DND-41 (cell line): ENCODE measurements around the gene DUSP6.

Experiments
- ATAC-seq: fragments of 200-7000 bp; cut with Tn5 transposase; 3 replicates; pipeline ENCODE4 v1.9.1; 2021; ENCODE audit warnings: low read depth; ENCODE audit not compliant: insufficient read depth
- DNase-seq: peaks from one replicate; pipeline ENCODE4 v3.0.0-alpha.2; 2020
- H2AFZ ChIP-seq: 2 replicates; pipeline ENCODE4 v1.6.0; 2012; ENCODE audit warnings: low read depth, low read length
- H3K27ac ChIP-seq: 2 replicates; pipeline ENCODE4 v1.5.1; 2012; ENCODE audit warnings: low read length, inconsistent platforms
- H3K27me3 ChIP-seq: fragments of 200-600 bp; sonication (generic); 2 replicates; pipeline ENCODE4 v1.6.0; 2012; ENCODE audit warnings: low read length, mild to moderate bottlenecking, inconsistent platforms; ENCODE audit not compliant: insufficient read depth, poor library complexity
- H3K36me3 ChIP-seq: 2 replicates; pipeline ENCODE4 v1.5.1; 2012; ENCODE audit warnings: low read length, inconsistent platforms; ENCODE audit not compliant: insufficient read depth
- H3K4me1 ChIP-seq: 2 replicates; pipeline ENCODE4 v1.5.1; 2012; ENCODE audit warnings: mild to moderate bottlenecking, low read length; ENCODE audit not compliant: insufficient read depth
- H3K4me2 ChIP-seq: 2 replicates; pipeline ENCODE4 v1.6.0; 2012; ENCODE audit warnings: mild to moderate bottlenecking, moderate library complexity, low read length, inconsistent platforms; ENCODE audit not compliant: insufficient read depth
- H3K4me3 ChIP-seq, 2 experiments: fragments of 200-600 bp in 1 of 2; shearing (Covaris generic) in 1 of 2; 2 replicates each; pipeline ENCODE4 v1.5.1; 2012 to 2016; ENCODE audit warnings: inconsistent platforms in 2 of 2, low read length in 2 of 2, mild to moderate bottlenecking in 2 of 2, low read depth in 1 of 2, moderate library complexity in 1 of 2
- H3K79me2 ChIP-seq: 2 replicates; pipeline ENCODE4 v1.6.0; 2012; ENCODE audit warnings: low read length, inconsistent platforms; ENCODE audit not compliant: insufficient read depth
- H3K9ac ChIP-seq: 2 replicates; pipeline ENCODE4 v1.6.0; 2012; ENCODE audit warnings: low read depth, mild to moderate bottlenecking, inconsistent platforms, low read length, moderate library complexity
- H3K9me3 ChIP-seq: 2 replicates; pipeline ENCODE4 v1.5.1; 2012; ENCODE audit warnings: low read length, moderate library complexity, mild to moderate bottlenecking, inconsistent platforms; ENCODE audit not compliant: insufficient read depth, severe bottlenecking
- H4K20me1 ChIP-seq: 2 replicates; pipeline ENCODE4 v1.6.0; 2012; ENCODE audit warnings: low read length; ENCODE audit not compliant: insufficient read depth
- CTCF ChIP-seq: IDR thresholded peaks from 2 replicates; pipeline ENCODE4 v1.5.1; 2012; ENCODE audit warnings: borderline replicate concordance, low read length, moderate library complexity, mild to moderate bottlenecking; ENCODE audit not compliant: poor library complexity, severe bottlenecking; ENCODE audit errors: extremely low read depth
- EZH2 ChIP-seq: IDR thresholded peaks from 3 replicates; pipeline ENCODE4 v1.6.1; 2012; ENCODE audit warnings: borderline replicate concordance, low read depth, mild to moderate bottlenecking, moderate library complexity, low read length, inconsistent platforms; ENCODE audit not compliant: severe bottlenecking

DUSP6 gene

GRCh38 chr12:89299931-89300330 lies 52.4 kb downstream of the DUSP6 start:
- Histone ChIP-seq H2AFZ (no peak overlapping the region), H3K36me3 (no peaks in the 10 kb centered on the region), H3K79me2 (no peaks in the 10 kb centered on the region), H3K9me3 (no peaks in the 10 kb centered on the region), H3K4me2 (no peak overlapping the region), H3K4me3 (no peak overlapping the region), H3K27me3 (no peaks in the 10 kb centered on the region), H3K4me1 (no peaks in the 10 kb centered on the region), H3K27ac (no peak overlapping the region), H3K9ac (no peak overlapping the region), H4K20me1 (no peaks in the 10 kb centered on the region)
- no peak for ATAC-seq
- DNase-seq: no peak
- TF ChIP-seq CTCF (no peak), EZH2 (no peak)

GRCh38 chr12:89299417-89299816 lies 52.9 kb downstream of the DUSP6 start:
- no peaks in the 10 kb centered on the region for H3K36me3 ChIP-seq
- no peaks in the 10 kb centered on the region for H3K79me2 ChIP-seq
- no peak overlapping the region for H3K4me2 ChIP-seq
- ATAC-seq (no peak), DNase-seq (no peak)
- H3K9me3 ChIP-seq: no peaks in the 10 kb centered on the region
- TF ChIP-seq EZH2: no peak
- no peak for TF ChIP-seq CTCF
- no peaks in the 10 kb centered on the region for H3K4me1 ChIP-seq
- H3K27ac ChIP-seq: no peak overlapping the region
- no peak overlapping the region for H3K4me3 ChIP-seq
- no peak overlapping the region for H3K9ac ChIP-seq
- H3K27me3 ChIP-seq: no peaks in the 10 kb centered on the region
- H2AFZ ChIP-seq: no peak overlapping the region
- no peaks in the 10 kb centered on the region for H4K20me1 ChIP-seq
